Measurements from ENCODE around the gene ABRACL. TPM values are rescaled to one million over a fixed set of nuclear protein-coding genes. Genes with fewer than 3 reads are reported as not detected.

ABRACL gene
- total and polyA plus RNA-seq, 9 donors, result 1.7 to 23.5 (median 7.0) TPM

- no peak for DNase-seq
- Histone ChIP-seq H3K4me1 (ENCODE audit: insufficient read depth) (no peaks in the 10 kb centered on the region), H3K27ac (no peak overlapping the region), H3K36me3 (no peaks in the 10 kb centered on the region), H3K27me3 (no peaks in the 10 kb centered on the region), H3K4me3 (no peak overlapping the region), H3K9me3 (no peaks in the 10 kb centered on the region)
- WGBS, 3 donors, result 82 to 97% (median 85%) methylated on average over 5 of the region's 5 CpGs
- TF ChIP-seq EP300 (IDR thresholded peaks at IDR 0.05), result no peak
- no peak for TF ChIP-seq POLR2A (IDR thresholded peaks at IDR 0.05)
- TF ChIP-seq CTCF (IDR thresholded peaks at IDR 0.05), result no peak
- intact Hi-C loops (cut with DNase I), result loop anchor here in 1 of 4 donors (1.0 kb wide), 1 partner anchor 19 kb away; no protein-coding TSS in a partner anchor
Measured at GRCh38 chr6:138997136-138997535, 31.4 kb upstream of the ABRACL start.

GRCh38 chr6:138999949-139000725, 28.4 kb upstream of the ABRACL start:
- Histone ChIP-seq H3K36me3 (no peaks in the 10 kb centered on the region), H3K9me3 (no peaks in the 10 kb centered on the region), H3K4me1 (ENCODE audit: insufficient read depth) (no peaks in the 10 kb centered on the region), H3K4me3 (no peak overlapping the region), H3K27me3 (no peaks in the 10 kb centered on the region), H3K27ac (no peak overlapping the region)
- intact Hi-C loops (cut with DNase I), result no loop called here
- TF ChIP-seq EP300 (IDR thresholded peaks at IDR 0.05) (no peak), POLR2A (IDR thresholded peaks at IDR 0.05) (no peak), CTCF (IDR thresholded peaks at IDR 0.05) (no peak)
- no peak for DNase-seq
- WGBS, 3 donors, result 67 to 75% (median 73%) methylated on average over 4 of the region's 4 CpGs

- no peak overlapping the region for H3K4me3 ChIP-seq
- TF ChIP-seq CTCF (IDR thresholded peaks at IDR 0.05) (no peak), EP300 (IDR thresholded peaks at IDR 0.05) (no peak)
- intact Hi-C loops (cut with DNase I), result no loop called here
- H3K4me1 ChIP-seq (ENCODE audit: insufficient read depth), result no peaks in the 10 kb centered on the region
- no peak for DNase-seq
- H3K36me3 ChIP-seq, result no peaks in the 10 kb centered on the region
- no peak overlapping the region for H3K27ac ChIP-seq
- no peaks in the 10 kb centered on the region for H3K27me3 ChIP-seq
- no peaks in the 10 kb centered on the region for H3K9me3 ChIP-seq
Measured at GRCh38 chr6:139003751-139004150, 24.8 kb upstream of the ABRACL start.

- TF ChIP-seq POLR2A (IDR thresholded peaks at IDR 0.05) (no peak), EP300 (IDR thresholded peaks at IDR 0.05) (no peak), CTCF (IDR thresholded peaks at IDR 0.05) (no peak)
Measured at GRCh38 chr6:139006477-139006876, 22.1 kb upstream of the ABRACL start.

More at GRCh38 chr6:139006477-139006876, 22.1 kb upstream of the ABRACL start:
- DNase-seq, result no peak
- Histone ChIP-seq H3K36me3 (no peaks in the 10 kb centered on the region), H3K4me1 (ENCODE audit: insufficient read depth) (no peaks in the 10 kb centered on the region), H3K4me3 (no peak overlapping the region), H3K27me3 (no peaks in the 10 kb centered on the region), H3K27ac (no peak overlapping the region), H3K9me3 (no peaks in the 10 kb centered on the region)
- 35 to 40% (median 39%) methylated on average over 3 of the region's 3 CpGs for WGBS, 3 donors
- intact Hi-C loops (cut with DNase I), result no loop called here

All from ovary (tissue), 9 donors.